Heart right ventricle (tissue), 16 donors: ENCODE results near the gene THBS1. TPM values are rescaled to one million over a fixed set of nuclear protein-coding genes. Genes with fewer than 3 reads are reported as not detected.
A peak's percentile ranks its signal among the peaks of the same experiment; 100 is the strongest.

ENCODE experiments used
- ATAC-seq, 8 donors: fragments of 200-7000 bp; cut with Tn5 transposase; one replicate each; pipeline ENCODE4 v1.9.1; 2020; ENCODE audit warnings: mild to moderate bottlenecking in 8 of 8, moderate library complexity in 8 of 8, moderate number of reproducible peaks in 1 of 8
- DNase-seq, 2 donors: peaks; one replicate each; pipeline ENCODE4 v3.0.0-alpha.2; 2020
- H3K27ac ChIP-seq, 10 donors: fragments of 200-600 bp; sonication (generic) in 2 of 10; one replicate each; pipeline versions ENCODE4 v1.5.0 to v1.8.0; 2020 to 2022; ENCODE audit warnings: mild to moderate bottlenecking in 3 of 10
- H3K27me3 ChIP-seq, 7 donors: fragments of 200-600 bp; one replicate each; pipeline ENCODE4 v1.8.0; 2021 to 2022; ENCODE audit warnings: mild to moderate bottlenecking in 2 of 7
- H3K36me3 ChIP-seq, 9 donors: fragments of 200-600 bp; sonication (generic) in 1 of 9; one replicate each; pipeline versions ENCODE4 v1.5.0 to v1.8.0; 2020 to 2022; ENCODE audit warnings: mild to moderate bottlenecking in 2 of 9
- H3K4me1 ChIP-seq, 9 donors: fragments of 200-600 bp; sonication (generic) in 1 of 9; one replicate each; pipeline versions ENCODE4 v1.5.0 to v1.8.0; 2020 to 2022; ENCODE audit warnings: mild to moderate bottlenecking in 4 of 9
- H3K4me3 ChIP-seq, 10 donors: fragments of 200-600 bp; sonication (generic) in 2 of 10; one replicate each; pipeline versions ENCODE4 v1.5.0 to v1.8.0; 2020 to 2022; ENCODE audit warnings: mild to moderate bottlenecking in 7 of 10, moderate library complexity in 2 of 10
- H3K9me3 ChIP-seq, 11 donors: fragments of 200-600 bp in 10 of 11; sonication (generic) in 2 of 11; one replicate each; pipeline versions ENCODE4 v1.5.0 to v1.8.0; 2013 to 2022; ENCODE audit warnings: mild to moderate bottlenecking in 2 of 11, control low read depth in 1 of 11, moderate library complexity in 1 of 11
- WGBS, 2 donors: extraction: QIAGEN DNeasy Blood & Tissue Kit; methylation state at CpG; one replicate each; pipeline ENCODE4 v1.1.7; 2013; ENCODE audit warnings: inconsistent platforms in 1 of 2; 5-methylcytosine and 5-hydroxymethylcytosine counted together
- intact Hi-C, 10 donors: fragments of 100-400 bp; cut with DNase I; formaldehyde crosslinking; loops; one replicate each; pipeline versions ENCODE4 v1.11.1 to v1.14.2; 2022
- polyA plus RNA-seq, 2 donors: library from polyadenylated mRNA; stranded (reverse); fragments of 200-250 nt; gene quantifications; one replicate each; pipeline ENCODE4 v1.2.3, GENCODE V29; 2013
- total RNA-seq, 10 donors: library from RNA; stranded (reverse); fragmentation: NEBNext Ultra II Directional in 3 of 10; extraction: Animal tissue kit (Norgen Biotek cat#: 25700) in 3 of 10; gene quantifications; one replicate each; pipeline versions ENCODE4 v1.2.1 to v1.2.4, GENCODE V29; 2021 to 2023
- TF ChIP-seq, protein P1 (sequence below), 9 donors: fragments of 200-600 bp; sonication (generic) in 2 of 9; IDR thresholded peaks; one replicate each; pipeline versions ENCODE4 v1.5.0 to v1.8.0; 2021 to 2022; ENCODE audit warnings: antibody characterized with exemption in 9 of 9, mild to moderate bottlenecking in 5 of 9, moderate library complexity in 1 of 9
- donor health status: Arrhythmogenic right ventricular cardiomyopathy.
- donor health status: ischemic (EF 13 %, LVEDD 7.1; RV severe dilation, severe dysfunction).
- donor health status: healthy with polysubstance abuse.
- donor health status: DM: no; HTN: yes; CAD: no.
- donor health status: DM: no; HTN: no; CAD: no.
- donor health status: ischemic (EF 25% LVEDD 6.9; RV normal size, moderate dysfunction).
- donor health status: ischemic (EF 25% LVEDD 5.7; RV mildly dilated, moderate dysfunction).
- donor health status: healthy.
- donor health status: DM: yes; HTN: yes; CAD: no.
- donor health status: Ischemic cardiomyopathy.
- donor health status: ischemic (EF 35%, LVEDD 5.7; RV mildly dilated, moderate dysfunction).
- donor health status: nonischemic (EF 11% LVEDD 7.7; RV severe dilation, severe dysfunction).
- donor health status: DM: yes; HTN: yes; CAD: no.
- donor health status: PGD.
- donor health status: ischemic (EF 29% LVEDD 5.4; RV normal size, mild dysfunction).
- donor health status: nonischemic (EF 23%, LVEDD 6.1; RV moderate dilation, normal function).

THBS1 gene
- total and polyA plus RNA-seq, 12 donors, result 12.9 to 1,109 (median 102) TPM

DNA sequence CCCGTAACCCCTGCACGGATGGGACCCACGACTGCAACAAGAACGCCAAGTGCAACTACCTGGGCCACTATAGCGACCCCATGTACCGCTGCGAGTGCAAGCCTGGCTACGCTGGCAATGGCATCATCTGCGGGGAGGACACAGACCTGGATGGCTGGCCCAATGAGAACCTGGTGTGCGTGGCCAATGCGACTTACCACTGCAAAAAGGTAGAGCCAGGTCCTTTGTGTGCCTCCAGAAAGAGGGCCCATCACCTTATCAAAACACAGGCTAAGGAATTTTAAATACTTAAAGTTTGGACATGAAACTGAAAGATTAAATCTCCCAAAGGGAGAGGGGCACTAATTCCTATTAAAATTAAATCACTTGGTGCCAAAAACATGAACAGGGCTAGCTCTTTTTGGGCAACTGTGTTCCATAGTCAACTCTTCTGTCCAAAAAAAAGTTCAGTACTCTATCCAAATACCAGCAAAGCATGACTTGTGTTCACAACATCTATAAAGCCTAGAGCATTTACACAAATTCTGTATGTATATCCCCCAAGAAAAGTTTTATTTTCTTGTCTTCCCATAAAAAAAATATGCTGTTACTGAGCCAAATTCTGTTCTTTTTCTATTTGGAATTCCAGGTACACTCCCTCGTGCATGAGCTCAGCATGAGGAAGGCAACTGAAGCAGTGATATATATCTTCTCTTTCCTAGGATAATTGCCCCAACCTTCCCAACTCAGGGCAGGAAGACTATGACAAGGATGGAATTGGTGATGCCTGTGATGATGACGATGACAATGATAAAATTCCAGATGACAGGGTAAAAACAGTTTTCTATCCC, 9.2 kb downstream of the THBS1 start:
- H3K27ac ChIP-seq, result no peak overlapping the region
- no peaks in the 10 kb centered on the region for H3K27me3 ChIP-seq
- 95% methylated on average over 13 of the region's 13 CpGs for WGBS, 2 donors
- intact Hi-C loops, result loop anchor here in 6 of 10 donors (5.0 to 10.0 kb wide), 8 partner anchors 125 to 885 kb away; no protein-coding TSS in a partner anchor
- peaks cover 3 to 35% (median 12%) of the 10 kb centered on the region in 9 donors for H3K4me1 ChIP-seq
- H3K4me3 ChIP-seq, result no peak overlapping the region
- peak in 1 of 8 donors; percentile 0 for ATAC-seq
- TF ChIP-seq, protein P1, sequence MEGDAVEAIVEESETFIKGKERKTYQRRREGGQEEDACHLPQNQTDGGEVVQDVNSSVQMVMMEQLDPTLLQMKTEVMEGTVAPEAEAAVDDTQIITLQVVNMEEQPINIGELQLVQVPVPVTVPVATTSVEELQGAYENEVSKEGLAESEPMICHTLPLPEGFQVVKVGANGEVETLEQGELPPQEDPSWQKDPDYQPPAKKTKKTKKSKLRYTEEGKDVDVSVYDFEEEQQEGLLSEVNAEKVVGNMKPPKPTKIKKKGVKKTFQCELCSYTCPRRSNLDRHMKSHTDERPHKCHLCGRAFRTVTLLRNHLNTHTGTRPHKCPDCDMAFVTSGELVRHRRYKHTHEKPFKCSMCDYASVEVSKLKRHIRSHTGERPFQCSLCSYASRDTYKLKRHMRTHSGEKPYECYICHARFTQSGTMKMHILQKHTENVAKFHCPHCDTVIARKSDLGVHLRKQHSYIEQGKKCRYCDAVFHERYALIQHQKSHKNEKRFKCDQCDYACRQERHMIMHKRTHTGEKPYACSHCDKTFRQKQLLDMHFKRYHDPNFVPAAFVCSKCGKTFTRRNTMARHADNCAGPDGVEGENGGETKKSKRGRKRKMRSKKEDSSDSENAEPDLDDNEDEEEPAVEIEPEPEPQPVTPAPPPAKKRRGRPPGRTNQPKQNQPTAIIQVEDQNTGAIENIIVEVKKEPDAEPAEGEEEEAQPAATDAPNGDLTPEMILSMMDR (IDR thresholded peaks at IDR 0.05), result no peak
- H3K36me3 ChIP-seq, result peaks cover 0 to 100% (median 85%) of the 10 kb centered on the region in 9 donors
- DNase-seq, result no peak
- H3K9me3 ChIP-seq, result no peaks in the 10 kb centered on the region

DNA sequence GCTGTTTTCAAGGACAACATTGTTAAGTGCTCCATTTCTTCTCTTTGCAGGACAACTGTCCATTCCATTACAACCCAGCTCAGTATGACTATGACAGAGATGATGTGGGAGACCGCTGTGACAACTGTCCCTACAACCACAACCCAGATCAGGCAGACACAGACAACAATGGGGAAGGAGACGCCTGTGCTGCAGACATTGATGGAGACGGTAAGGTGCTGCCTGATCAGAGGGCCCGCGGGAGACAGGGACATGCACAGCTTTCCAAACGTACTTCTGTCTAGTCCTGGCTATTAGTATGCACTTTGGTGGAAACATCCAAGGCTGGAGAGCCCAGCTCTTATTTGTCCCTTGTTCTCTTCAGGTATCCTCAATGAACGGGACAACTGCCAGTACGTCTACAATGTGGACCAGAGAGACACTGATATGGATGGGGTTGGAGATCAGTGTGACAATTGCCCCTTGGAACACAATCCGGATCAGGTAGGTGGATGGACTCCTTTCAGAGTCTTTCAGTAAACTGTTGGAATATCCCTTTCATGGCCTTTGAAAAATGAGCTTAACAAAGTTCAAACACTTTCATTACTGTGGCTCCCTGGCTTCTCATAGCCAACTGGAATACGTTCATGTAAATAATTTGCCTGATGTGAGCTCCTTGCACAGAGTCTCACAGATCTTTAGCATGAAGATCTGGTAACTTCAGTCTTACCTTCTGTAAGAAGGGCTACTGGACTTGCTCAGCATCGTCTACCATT, 10.4 kb downstream of the THBS1 start:
- H3K4me1 ChIP-seq, result peaks cover 0 to 22% (median under 1%) of the 10 kb centered on the region in 9 donors
- H3K27me3 ChIP-seq, result no peaks in the 10 kb centered on the region
- WGBS, 2 donors, result 85 to 89% methylated on average over 11 of the region's 11 CpGs
- H3K4me3 ChIP-seq, result no peak overlapping the region
- no peaks in the 10 kb centered on the region for H3K9me3 ChIP-seq
- no peak overlapping the region for H3K27ac ChIP-seq
- H3K36me3 ChIP-seq, result peaks cover 0 to 100% (median 84%) of the 10 kb centered on the region in 9 donors
- TF ChIP-seq, protein P1 (IDR thresholded peaks at IDR 0.05), result no peak
- ATAC-seq, result peak in 1 of 8 donors; percentile 1
- DNase-seq, result no peak
- intact Hi-C loops, result no loop called here

DNA sequence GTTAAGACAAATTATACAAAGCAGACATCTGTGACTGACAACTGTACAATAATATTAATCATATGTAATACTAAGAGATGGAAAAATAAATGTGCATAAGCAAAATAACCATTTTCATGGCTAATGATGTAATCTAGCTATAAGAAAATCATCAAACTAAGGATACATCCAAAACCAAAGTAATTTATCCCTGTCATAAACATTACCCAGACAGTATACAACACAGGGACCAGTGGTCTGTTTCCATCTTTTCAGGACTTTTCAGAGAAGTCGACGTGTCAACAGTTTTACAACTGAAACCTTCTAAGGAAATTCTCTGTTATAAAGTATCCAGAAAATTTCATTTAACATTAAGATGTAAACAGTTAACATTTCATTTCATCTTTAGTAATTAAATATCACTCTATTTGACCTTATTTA, 11.0 kb downstream of the THBS1 start:
- 86 to 92% methylated on average over 2 of the region's 2 CpGs for WGBS, 2 donors
- Histone ChIP-seq H3K4me1 (peaks cover 0 to 16% (median 0%) of the 10 kb centered on the region in 9 donors), H3K9me3 (no peaks in the 10 kb centered on the region), H3K27ac (no peak overlapping the region), H3K4me3 (no peak overlapping the region), H3K27me3 (no peaks in the 10 kb centered on the region), H3K36me3 (peaks cover 0 to 100% (median 78%) of the 10 kb centered on the region in 9 donors)
- TF ChIP-seq, protein P1 (IDR thresholded peaks at IDR 0.05), result no peak
- no peak for ATAC-seq
- intact Hi-C loops, result no loop called here
- no peak for DNase-seq

DNA sequence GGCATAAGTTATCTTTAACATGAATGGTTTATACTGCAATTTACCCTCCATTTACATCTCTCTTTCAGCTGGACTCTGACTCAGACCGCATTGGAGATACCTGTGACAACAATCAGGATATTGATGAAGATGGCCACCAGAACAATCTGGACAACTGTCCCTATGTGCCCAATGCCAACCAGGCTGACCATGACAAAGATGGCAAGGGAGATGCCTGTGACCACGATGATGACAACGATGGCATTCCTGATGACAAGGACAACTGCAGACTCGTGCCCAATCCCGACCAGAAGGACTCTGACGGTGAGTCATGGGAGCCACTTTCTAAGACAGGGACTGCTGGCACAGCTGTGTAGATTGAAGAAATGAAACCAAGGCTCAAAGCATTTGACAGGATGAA, 11.6 kb downstream of the THBS1 start:
- peak in 1 of 8 donors; percentile 6 for ATAC-seq
- intact Hi-C loops, result no loop called here
- Histone ChIP-seq H3K9me3 (no peaks in the 10 kb centered on the region), H3K4me1 (peaks cover 0 to 11% (median 0%) of the 10 kb centered on the region in 9 donors), H3K36me3 (peaks cover 0 to 96% (median 72%) of the 10 kb centered on the region in 9 donors), H3K4me3 (no peak overlapping the region), H3K27me3 (no peaks in the 10 kb centered on the region), H3K27ac (no peak overlapping the region)
- WGBS, 2 donors, result 76 to 80% methylated on average over 6 of the region's 6 CpGs
- TF ChIP-seq, protein P1 (IDR thresholded peaks at IDR 0.05), result no peak
- no peak for DNase-seq
